Stimulated activated naive B cell treated with anti-CD40 and anti-IgM and Interleukin-4, amounts not matched to agents 10 μg/mL and 1 μg/mL and 100 μg/mL, for 72 hours (primary cell): ENCODE measurements around the gene ACAD9.
"Not testable (repeated sequence)": the region's sequence is repeated elsewhere in the genome, so short reads cannot be mapped to it uniquely, and the experiment has no call there.

Experiments
- ATAC-seq, 2 donors: fragments of 150-1000 bp; cut with Tn5 transposase; replicated peaks; 2 replicates each; pipeline ENCODE4 v1.10.0; 2021; ENCODE audit warnings: moderate library complexity in 1 of 2
- DNase-seq: peaks from one replicate; pipeline ENCODE4 v3.0.0; 2021
- H3K27ac Mint-ChIP-seq: one replicate; pipeline ENCODE4 v1.8.0; 2022; ENCODE audit warnings: mild to moderate bottlenecking, mixed read lengths
- H3K27me3 Mint-ChIP-seq, 2 donors: one replicate each; pipeline ENCODE4 v1.8.0; 2022; ENCODE audit warnings: mixed read lengths in 2 of 2
- H3K36me3 Mint-ChIP-seq, 2 donors: one replicate each; pipeline ENCODE4 v1.8.0; 2022; ENCODE audit warnings: mixed read lengths in 2 of 2, mild to moderate bottlenecking in 1 of 2
- H3K4me1 Mint-ChIP-seq, 2 donors: one replicate each; pipeline ENCODE4 v1.8.0; 2022; ENCODE audit warnings: mixed read lengths in 2 of 2, mild to moderate bottlenecking in 1 of 2
- H3K4me3 Mint-ChIP-seq, 2 donors: one replicate each; pipeline ENCODE4 v1.8.0; 2022; ENCODE audit warnings: mild to moderate bottlenecking in 2 of 2, mixed read lengths in 2 of 2, moderate library complexity in 1 of 2
- H3K9me3 Mint-ChIP-seq, 2 donors: one replicate each; pipeline ENCODE4 v1.8.0; 2022; ENCODE audit warnings: mixed read lengths in 2 of 2, mild to moderate bottlenecking in 1 of 2

ACAD9 gene

DNA sequence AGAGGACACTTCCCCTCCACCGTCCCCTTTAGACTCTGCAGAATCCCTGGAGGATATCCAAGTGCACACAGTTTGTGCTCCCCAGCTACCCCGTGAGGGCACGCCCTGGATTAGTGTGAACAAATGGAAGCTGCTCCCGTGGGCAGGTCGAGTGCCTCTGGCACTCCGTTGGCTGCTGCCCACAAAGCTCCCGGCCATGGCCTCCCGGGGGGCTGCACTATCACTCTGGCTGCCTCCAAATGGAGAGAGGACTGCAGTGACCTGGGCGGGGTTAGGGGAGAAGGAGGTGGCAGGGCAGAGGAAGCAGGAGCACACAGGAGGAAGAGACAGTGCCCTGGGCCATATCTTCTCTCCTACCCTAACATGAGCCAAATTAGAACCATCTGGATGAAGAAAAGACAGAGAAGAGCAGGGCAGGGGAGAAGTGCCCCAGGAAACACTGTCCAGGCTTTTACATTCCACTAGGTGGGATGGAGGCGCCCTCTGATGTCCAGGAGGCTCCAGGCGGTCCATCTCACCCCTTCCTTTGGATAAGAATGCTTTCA is 29.4 kb upstream of the ACAD9 start:
- Mint-ChIP-seq H3K27me3 (no peaks in the 10 kb centered on the region), H3K36me3 (peaks cover 11 to 14% of the 10 kb centered on the region in 2 donors), H3K4me3 (no peak overlapping the region), H3K27ac (peak overlapping the region; percentile 87), H3K4me1 (peaks cover 19 to 20% of the 10 kb centered on the region in 2 donors), H3K9me3 (peaks cover 5 to 11% of the 10 kb centered on the region in 2 donors)
- ATAC-seq (no peak), DNase-seq (no peak)

DNA sequence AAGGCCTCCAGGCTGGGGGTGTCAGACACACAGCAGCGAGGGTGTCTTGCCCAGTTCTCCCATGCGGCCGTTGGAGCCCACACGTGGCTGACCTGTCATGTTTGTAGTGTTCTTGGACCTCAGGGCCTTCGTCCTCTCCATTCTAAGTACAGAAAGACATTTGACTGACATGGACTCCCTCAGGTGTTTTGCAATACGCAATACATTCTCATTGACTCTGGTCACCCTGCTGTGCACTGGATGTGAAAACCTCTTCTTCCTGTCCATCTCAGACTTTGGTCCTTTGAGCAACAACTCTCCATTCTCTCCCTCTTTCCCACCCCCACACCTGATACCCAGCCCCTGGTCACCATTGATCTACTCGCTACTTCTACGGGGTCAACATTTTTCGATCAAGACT is 28.9 kb upstream of the ACAD9 start:
- no peaks in the 10 kb centered on the region for H3K27me3 Mint-ChIP-seq
- peaks cover 11 to 18% of the 10 kb centered on the region in 2 donors for H3K36me3 Mint-ChIP-seq
- H3K27ac Mint-ChIP-seq, result no peak overlapping the region
- H3K4me3 Mint-ChIP-seq, result no peak overlapping the region
- peaks cover 5 to 12% of the 10 kb centered on the region in 2 donors for H3K9me3 Mint-ChIP-seq
- ATAC-seq (no peak), DNase-seq (no peak)
- H3K4me1 Mint-ChIP-seq, result peaks cover 13 to 14% of the 10 kb centered on the region in 2 donors

DNA sequence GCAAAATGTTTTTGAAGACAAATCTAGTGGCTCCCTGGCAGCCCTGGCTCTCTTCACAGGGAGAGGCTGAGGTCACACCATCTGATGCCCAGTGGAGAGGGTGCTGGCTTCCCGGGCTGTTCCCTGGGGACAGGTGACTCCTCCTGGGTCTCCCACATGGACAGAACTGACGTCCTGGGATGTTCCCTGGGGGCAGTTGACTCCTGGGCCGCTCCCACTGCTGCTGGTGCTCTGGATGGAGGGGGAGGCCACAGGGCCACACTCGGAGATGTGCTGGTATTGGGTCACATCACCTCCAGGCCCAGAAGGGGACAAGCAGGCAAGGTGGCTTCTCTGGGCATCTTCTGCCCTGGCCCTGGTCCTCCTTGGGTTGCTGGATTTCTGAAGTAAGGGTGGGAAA is 27.8 kb upstream of the ACAD9 start:
- DNase-seq (no peak), ATAC-seq (no peak)
- H3K27me3 Mint-ChIP-seq, result no peaks in the 10 kb centered on the region
- peaks cover 11 to 20% of the 10 kb centered on the region in 2 donors for H3K36me3 Mint-ChIP-seq
- no peak overlapping the region for H3K4me3 Mint-ChIP-seq
- peaks cover 4 to 6% of the 10 kb centered on the region in 2 donors for H3K4me1 Mint-ChIP-seq
- no peak overlapping the region for H3K27ac Mint-ChIP-seq
- peaks cover 5 to 17% of the 10 kb centered on the region in 2 donors for H3K9me3 Mint-ChIP-seq

DNA sequence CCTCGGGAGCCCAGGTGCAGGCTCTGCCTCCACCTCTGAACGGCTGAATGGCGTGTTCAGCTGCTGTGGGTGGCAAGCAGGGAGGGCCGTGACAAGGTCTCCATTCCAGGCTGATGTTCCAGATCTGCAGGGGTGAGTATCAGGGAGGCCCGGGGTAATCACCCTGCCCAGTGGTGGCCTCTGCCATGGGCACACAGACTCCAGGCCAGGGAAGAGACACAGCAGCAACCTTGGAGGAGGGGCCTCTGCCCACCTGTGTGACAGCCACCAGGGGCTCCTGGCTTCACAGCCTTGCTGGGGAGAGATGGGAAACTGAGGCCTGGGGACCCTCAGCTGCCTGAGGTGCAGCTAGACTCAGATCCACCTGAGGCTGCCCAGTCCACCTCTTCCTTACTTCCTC is 25.6 kb upstream of the ACAD9 start:
- Mint-ChIP-seq H3K4me1 (no peaks in the 10 kb centered on the region), H3K27ac (no peak overlapping the region), H3K4me3 (no peak overlapping the region), H3K9me3 (peaks cover 20 to 26% of the 10 kb centered on the region in 2 donors), H3K36me3 (peaks cover 19 to 36% of the 10 kb centered on the region in 2 donors), H3K27me3 (no peaks in the 10 kb centered on the region)
- ATAC-seq (no peak), DNase-seq (no peak)

DNA sequence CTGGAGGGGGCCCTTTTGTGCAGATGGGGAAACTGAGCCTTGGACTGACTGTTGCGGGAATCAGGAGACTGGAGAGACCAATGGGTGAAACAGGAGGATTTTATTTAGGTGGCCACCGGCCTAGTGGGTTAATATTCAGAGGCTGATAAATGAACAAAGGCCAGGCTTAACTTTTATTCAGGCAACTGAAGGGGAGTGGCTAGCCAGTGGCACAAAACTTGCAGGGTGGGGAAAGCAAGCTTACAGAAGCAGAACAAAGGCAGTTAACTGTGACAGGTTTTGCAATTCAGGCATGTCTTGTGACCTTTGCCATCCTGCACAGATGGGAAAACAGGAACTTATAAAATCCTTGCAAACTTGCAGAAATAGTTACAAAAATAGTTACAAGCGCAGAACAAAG is 24.9 kb upstream of the ACAD9 start:
- Mint-ChIP-seq H3K27me3 (no peaks in the 10 kb centered on the region), H3K9me3 (peaks cover 27 to 32% of the 10 kb centered on the region in 2 donors), H3K4me1 (no peaks in the 10 kb centered on the region), H3K36me3 (peaks cover 23 to 42% of the 10 kb centered on the region in 2 donors), H3K27ac (no peak overlapping the region), H3K4me3 (no peak overlapping the region)
- DNase-seq (no peak), ATAC-seq (no peak)

DNA sequence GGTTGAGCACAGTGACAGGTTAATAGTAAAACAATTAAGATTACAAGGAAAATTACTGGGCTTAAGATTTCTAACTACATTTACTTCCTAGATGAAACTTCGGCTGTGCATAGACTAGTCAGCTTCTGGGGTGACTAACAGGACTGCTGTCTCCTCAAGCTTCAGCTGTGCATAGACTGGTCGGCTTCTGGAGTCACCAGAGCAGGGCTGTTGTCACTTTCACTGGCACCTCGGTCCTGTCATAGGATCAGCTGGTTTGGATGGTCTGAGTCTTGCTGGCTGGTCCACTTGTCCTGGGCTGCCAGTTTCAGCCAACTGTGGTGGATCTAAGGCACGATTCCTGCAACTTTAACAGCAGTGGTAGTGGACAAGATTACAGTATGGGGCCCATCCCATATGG is 23.9 kb upstream of the ACAD9 start:
- Mint-ChIP-seq H3K36me3 (peaks cover 27 to 53% of the 10 kb centered on the region in 2 donors), H3K27ac (no peak overlapping the region), H3K4me1 (no peaks in the 10 kb centered on the region), H3K4me3 (no peak overlapping the region), H3K27me3 (no peaks in the 10 kb centered on the region), H3K9me3 (peaks cover 34 to 38% of the 10 kb centered on the region in 2 donors)
- no peak for ATAC-seq
- DNase-seq, result no peak

DNA sequence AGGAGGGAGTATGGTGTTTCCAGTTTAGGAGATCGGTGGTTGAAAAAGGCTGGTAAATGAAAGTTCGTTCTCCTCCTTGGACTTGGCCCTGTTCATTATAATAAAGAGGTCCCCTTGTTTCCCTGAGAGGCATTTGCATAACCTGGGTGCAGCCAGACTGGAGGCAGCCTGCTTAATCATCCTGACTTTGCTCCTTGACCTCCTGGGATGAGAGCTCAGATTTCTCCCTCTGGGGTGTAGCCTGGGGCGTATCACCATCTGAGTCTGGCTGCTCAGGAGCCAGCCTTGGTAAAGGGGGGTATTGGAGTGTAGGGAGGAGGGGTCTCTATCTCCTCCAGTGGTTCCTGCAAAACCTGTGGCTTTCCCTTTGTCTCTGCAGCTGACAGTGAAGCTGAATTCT is 21.3 kb upstream of the ACAD9 start:
- H3K4me3 Mint-ChIP-seq, result no peak overlapping the region
- H3K36me3 Mint-ChIP-seq, result peaks cover 40 to 72% of the 10 kb centered on the region in 2 donors
- H3K9me3 Mint-ChIP-seq, result peaks cover 45 to 49% of the 10 kb centered on the region in 2 donors

DNA sequence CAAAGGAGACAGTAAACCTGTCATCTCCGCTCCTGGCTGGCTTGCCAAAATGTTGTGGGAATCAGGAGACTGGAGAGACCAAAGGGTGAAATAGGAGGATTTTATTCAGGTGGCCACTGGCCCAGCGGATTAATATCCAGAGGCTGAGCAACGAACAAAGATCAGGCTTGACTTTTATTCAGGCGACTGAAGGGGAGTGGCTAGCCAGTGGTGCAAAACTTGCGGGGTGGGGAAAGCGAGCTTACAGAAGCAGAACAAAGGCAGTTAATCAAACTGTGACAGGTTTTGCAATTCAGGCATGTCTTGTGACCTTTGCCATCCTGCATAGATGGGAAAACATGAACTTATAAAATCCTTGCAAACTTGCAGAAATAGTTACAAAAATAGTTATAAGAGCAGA is 19.8 kb upstream of the ACAD9 start:
- DNase-seq (no peak), ATAC-seq (no peak)
- H3K9me3 Mint-ChIP-seq, result peaks cover 40% of the 10 kb centered on the region in 2 donors
- H3K36me3 Mint-ChIP-seq, result peaks cover 29 to 66% of the 10 kb centered on the region in 2 donors
- H3K4me1 Mint-ChIP-seq, result peaks cover 4 to 6% of the 10 kb centered on the region in 2 donors
- peaks cover 3 to 6% of the 10 kb centered on the region in 2 donors for H3K27me3 Mint-ChIP-seq
- H3K4me3 Mint-ChIP-seq, result no peak overlapping the region
- H3K27ac Mint-ChIP-seq, result no peak overlapping the region

More for the DNA sequence above, 21.3 kb upstream of the ACAD9 start:
- ATAC-seq (no peak), DNase-seq (no peak)
- Mint-ChIP-seq H3K4me1 (no peaks in the 10 kb centered on the region), H3K27me3 (no peaks in the 10 kb centered on the region), H3K27ac (no peak overlapping the region)

DNA sequence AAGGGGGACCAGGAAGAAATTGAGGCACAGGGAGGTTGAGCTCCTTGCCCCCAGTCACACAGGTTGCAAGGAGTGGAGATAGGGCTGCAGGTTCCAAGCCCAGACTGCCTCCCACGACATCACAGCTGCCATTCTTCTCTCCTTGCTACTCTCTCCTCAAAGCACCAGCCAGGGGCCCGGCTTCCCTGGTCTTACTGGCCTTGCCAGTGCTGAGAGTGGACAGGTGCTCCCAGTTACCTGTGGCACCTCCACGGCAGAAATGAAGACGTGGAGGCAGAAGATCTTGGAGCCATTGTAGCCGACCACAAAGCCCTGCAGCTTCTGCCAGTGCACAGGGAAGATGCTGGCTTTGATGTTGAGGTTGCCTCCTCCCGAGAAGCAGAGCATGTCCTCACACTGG is 17.9 kb upstream of the ACAD9 start:
- H3K36me3 Mint-ChIP-seq, result peaks cover 29 to 62% of the 10 kb centered on the region in 2 donors
- peaks cover 4 to 12% of the 10 kb centered on the region in 2 donors for H3K4me1 Mint-ChIP-seq
- peaks cover 32 to 40% of the 10 kb centered on the region in 2 donors for H3K9me3 Mint-ChIP-seq
- H3K27me3 Mint-ChIP-seq, result peaks cover 4 to 6% of the 10 kb centered on the region in 2 donors
- no peak for DNase-seq
- H3K27ac Mint-ChIP-seq, result no peak overlapping the region
- ATAC-seq, result no peak
- no peak overlapping the region for H3K4me3 Mint-ChIP-seq

DNA sequence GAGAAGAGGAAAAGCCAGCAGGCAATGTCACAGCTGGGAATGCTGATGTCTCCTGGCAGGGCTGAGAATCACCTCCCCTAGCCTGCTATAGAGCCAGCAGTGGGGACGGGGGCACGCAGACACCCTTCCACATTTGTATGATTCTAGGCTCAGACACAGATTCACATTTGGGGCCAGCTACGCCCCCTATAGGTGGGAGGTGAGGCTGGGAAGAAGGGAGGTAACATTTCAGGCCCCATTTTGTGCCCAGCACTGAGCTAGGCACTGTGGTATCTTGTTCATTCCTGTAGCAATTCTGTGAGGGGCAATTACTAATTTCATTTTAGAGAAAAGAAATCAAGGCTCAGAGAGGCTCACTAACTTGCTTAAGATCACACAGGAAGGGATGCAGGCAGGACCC is 15.9 kb upstream of the ACAD9 start:
- Mint-ChIP-seq H3K4me1 (peaks cover 4 to 12% of the 10 kb centered on the region in 2 donors), H3K36me3 (peaks cover 21 to 50% of the 10 kb centered on the region in 2 donors), H3K27ac (no peak overlapping the region), H3K27me3 (peaks cover 4 to 6% of the 10 kb centered on the region in 2 donors), H3K4me3 (no peak overlapping the region), H3K9me3 (peaks cover 26 to 28% of the 10 kb centered on the region in 2 donors)
- ATAC-seq, result no peak
- no peak for DNase-seq

DNA sequence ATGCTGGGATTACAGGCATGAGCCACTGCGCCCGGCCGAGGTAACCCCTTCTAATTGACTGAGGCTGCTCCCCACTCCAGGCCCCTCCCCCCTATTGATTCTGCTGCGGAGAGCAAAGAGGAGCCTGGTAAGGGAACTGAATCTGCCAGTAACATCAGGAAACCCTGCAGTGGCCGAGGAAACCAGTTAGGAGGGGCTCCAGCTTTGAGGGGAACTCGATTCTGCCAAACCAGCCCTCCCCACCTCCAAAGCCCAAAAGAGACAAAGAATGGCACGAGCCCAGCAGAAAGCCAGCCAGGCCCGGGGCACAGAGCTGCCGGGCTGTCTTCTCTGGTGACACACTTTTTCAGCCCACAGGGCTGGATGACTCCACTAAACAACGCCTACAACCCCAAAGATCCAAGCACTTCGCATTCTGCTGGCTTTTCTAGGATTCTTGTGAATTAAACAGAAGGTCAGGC is 15.0 kb upstream of the ACAD9 start:
- H3K36me3 Mint-ChIP-seq, result peaks cover 18 to 41% of the 10 kb centered on the region in 2 donors
- peaks cover 4 to 6% of the 10 kb centered on the region in 2 donors for H3K27me3 Mint-ChIP-seq
- ATAC-seq (no peak), DNase-seq (no peak)
- H3K27ac Mint-ChIP-seq, result peak overlapping the region; percentile 31
- peaks cover 18 to 19% of the 10 kb centered on the region in 2 donors for H3K9me3 Mint-ChIP-seq
- peaks cover 4 to 12% of the 10 kb centered on the region in 2 donors for H3K4me1 Mint-ChIP-seq
- no peak overlapping the region for H3K4me3 Mint-ChIP-seq

DNA sequence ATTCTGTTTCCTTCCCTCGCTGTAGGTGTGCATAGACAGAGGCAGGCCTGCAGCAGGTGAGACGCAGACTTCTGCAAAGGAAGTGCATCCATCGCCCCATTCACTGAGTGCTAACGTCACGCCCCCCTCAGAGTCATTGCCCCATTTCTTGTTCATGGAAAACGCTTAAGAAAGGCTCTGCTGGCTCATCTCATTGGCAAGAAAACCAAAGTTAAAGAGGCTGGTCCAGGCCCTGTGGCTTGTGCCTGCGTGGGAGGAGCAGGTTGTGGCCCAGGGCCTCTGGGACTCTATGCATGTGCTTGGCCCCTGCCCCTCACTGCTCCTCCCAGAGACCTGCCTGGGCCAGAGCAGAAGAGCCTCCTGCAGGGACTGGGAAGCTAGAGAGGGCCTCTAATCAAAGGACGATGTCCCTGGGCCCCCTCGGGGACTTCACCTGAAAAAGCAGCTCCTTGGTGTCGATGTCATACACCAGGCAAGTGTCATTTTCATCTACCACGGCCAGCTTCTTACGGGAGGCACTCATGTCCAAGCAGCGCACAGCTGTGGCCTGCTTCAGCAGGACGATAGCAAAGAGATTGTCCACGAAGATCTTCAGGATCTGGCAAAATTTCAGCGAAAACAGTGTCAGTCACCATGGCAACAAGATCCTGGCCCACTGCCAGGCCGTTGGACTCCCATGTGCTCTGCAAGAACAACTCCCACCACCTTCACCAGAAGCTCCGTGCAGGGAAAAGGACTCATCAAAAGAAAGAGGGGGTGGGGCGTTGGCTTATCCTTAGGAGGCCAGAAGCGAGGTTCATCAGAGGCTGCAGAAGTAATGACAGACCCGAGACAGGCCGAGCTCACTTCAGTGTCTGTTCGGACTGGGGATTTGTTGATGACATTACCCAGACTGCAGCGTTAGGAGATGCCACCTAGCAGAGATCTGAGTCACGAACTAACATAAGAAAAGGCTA is 14.3 kb upstream of the ACAD9 start:
- not testable (repeated sequence) for H3K27me3 Mint-ChIP-seq, DNase-seq, H3K4me3 Mint-ChIP-seq, H3K27ac Mint-ChIP-seq
- ATAC-seq, result peak in 1 of 2 donors; percentile 41
- H3K9me3 Mint-ChIP-seq, result peaks cover 15% of the 10 kb centered on the region in 2 donors
- peaks cover 18 to 37% of the 10 kb centered on the region in 2 donors for H3K36me3 Mint-ChIP-seq
- peaks cover 4 to 12% of the 10 kb centered on the region in 2 donors for H3K4me1 Mint-ChIP-seq

DNA sequence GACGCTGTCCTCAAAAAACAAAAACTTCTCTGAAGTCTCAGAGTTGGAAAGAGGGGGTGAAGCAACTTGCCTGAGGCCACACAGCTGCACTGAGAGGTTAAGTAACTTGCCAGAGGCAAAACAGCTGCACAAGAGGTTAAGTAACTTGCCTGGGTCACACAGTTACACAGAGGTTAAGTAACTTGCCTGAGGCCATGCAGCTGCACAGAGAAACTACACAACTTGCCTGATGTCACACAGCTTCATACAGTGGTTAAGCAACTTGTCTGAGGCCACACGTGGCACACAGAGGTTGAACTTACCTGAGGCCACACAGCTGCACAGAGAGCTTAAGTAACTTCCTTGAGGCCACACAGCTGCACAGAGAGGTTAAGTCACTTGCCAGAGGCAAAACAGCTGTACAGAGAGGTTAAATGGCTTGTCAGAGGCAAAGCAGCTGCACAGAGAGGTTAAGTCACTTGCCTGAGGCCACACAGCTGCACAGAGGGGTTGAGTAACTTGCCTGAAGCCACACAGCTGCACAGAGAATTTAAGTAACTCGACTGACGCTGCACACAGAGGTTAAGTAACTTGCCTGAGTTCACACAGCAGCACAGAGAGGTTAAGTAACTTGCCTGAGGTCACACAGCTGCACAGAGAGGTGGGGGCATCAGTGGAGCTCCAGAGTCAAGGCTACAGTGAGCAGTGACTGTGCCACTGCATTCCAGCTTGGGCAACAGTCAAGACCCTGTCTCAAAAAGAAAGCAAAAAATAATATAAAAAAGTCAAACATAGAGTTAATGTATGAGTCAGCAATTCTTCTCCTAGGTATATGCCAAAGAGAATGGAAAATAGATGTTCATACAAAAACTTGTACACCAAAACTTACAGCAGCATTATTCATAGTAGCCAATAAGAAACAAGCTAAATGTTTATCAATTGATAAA is 12.0 kb upstream of the ACAD9 start:
- Mint-ChIP-seq H3K36me3 (peaks cover 8 to 23% of the 10 kb centered on the region in 2 donors), H3K9me3 (no peaks in the 10 kb centered on the region), H3K27ac (no peak overlapping the region), H3K4me1 (peaks cover 4 to 12% of the 10 kb centered on the region in 2 donors), H3K27me3 (peaks cover 4 to 6% of the 10 kb centered on the region in 2 donors), H3K4me3 (no peak overlapping the region)
- ATAC-seq (no peak), DNase-seq (no peak)

DNA sequence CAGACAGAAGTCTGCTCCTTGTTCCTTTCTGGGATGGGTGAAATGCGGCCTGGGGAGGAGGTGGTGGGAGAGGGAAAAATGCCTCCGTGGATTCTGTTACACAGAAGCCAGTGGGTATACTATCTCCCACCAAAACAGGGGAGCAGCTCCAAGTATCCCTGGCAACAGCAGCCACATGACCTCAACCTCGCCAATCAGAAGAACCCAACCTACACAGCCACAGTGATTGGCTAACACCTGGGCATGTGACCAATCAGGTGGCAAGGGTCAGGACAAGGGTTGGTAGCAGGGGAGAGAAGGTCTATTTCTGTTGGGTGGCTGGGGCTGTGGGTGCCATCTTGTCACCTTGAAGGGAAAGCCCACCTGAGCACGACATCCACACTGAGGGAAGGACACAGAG is 9.1 kb upstream of the ACAD9 start:
- Mint-ChIP-seq H3K27me3 (peaks cover 0 to 5% of the 10 kb centered on the region in 2 donors), H3K4me3 (no peak overlapping the region), H3K4me1 (peaks cover 3 to 6% of the 10 kb centered on the region in 2 donors), H3K27ac (no peak overlapping the region), H3K36me3 (peaks cover 6 to 12% of the 10 kb centered on the region in 2 donors), H3K9me3 (no peaks in the 10 kb centered on the region)
- no peak for DNase-seq
- no peak for ATAC-seq
